NCI-H2107 (cell line): ENCODE data around the gene PTGR1.
"Not testable (repeated sequence)": the region's sequence is repeated elsewhere in the genome, so short reads cannot be mapped to it uniquely, and the experiment has no call there.

ENCODE experiments used
- DNase-seq: peaks from one replicate; lab custom pipeline; 2025; lab: John Stamatoyannopoulos, UW

The PTGR1 gene

DNA sequence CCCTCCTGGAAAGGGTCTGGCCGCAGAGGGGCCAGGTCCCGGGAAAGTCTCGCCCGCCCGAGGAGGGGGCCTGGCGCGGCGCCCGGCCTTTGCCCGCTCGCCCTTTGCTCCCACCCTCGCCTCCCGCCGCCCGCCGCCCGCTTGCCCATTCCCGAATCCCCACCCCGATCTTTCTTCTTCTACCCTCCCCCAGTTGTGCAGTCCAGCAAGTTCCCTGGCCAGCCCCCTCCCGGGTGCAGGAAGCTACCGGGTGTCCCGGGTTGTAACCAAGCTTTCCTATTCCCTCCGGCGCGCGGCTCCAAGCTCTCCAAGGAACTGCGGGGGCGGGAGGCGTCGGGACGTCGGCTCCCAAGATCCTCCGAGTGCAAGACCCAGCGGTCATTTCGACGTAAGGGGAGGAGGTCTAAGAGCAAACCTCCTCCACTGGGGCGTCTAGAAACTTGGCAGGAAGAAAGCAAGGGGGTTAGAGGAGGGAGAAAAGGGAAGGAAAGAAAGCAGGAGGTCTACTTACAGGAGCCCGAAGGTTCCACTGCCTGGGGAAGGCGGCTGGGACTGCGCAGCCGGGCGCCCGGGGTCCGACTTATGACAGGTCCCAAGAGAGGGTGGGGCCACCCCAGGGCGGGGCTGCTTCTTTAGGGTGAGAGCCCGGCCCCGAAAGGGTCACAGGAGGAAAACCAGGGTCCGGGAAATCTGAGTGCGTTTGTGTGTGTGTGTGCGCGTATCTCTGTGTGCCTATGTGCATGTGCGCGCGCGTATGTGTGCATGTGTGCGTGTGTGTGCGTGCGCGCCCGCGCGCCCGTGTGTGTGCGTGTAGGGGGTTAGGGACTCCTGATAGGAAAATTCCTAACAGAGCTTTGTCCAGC lies at the start of gene PTGR1:
Gene PTGR1 (minus strand): TSS at position 556 of the 863 bp plus-strand sequence. CDS start 2,225 bp downstream, outside the sequence.
- no peak for DNase-seq

DNA sequence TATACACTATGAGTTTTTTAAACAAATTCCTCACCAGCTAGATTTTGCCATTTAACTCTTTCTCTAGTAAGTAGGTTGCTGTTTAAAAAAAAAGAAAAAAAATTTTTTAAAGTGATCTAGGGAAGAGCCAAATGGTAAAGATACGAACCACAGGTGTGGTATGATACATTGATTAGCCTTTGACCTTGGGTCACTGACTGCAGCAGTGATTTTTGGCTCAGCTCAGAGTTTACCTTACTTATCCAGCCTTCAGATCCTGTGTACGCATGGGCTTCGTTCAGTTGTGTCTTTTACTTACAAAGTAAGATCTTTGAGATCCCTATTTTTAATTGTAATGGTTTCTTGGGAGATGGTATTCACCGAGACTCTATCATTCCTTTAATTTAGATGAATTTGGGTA lies 49.6 kb upstream of the PTGR1 start:
- DNase-seq, result no peak

DNA sequence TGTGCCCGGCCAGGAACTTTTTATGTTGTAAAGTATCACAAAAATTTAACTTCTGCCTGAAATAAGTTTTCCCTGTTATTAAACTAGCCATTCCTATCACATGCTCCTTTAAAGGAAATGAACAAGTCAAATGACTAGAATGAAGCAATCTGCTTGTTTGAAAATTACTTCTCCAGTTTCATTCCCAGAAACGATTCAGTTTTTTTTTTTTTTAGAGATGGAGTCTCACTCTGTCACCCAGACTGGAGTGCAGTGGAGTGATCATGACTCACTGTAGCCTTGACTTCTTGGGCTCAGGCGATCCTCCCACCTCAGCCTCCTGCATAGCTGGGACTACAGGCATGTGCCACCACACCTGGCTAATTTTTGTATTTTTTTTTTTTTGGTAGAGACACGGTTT lies 48.6 kb upstream of the PTGR1 start:
- no peak for DNase-seq

DNA sequence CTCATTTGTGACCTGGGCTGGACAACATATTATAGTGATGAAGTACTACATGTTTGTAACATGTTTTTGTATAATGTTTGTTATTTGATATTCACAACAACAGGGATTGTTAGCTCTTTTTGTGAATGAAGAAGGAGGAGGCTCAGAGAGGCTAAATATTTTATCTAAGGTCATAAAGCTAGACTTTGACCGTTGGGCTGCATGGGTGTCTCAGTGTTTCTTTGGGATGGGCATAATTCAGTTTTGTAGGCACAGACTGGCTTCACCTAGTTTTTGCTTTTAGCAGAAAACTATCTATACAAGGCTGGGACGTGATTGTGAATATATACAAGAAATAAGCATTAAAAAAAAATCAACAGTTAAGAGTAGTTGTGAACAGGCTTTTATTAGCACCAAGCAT lies 47.0 kb upstream of the PTGR1 start:
- DNase-seq, result no peak

DNA sequence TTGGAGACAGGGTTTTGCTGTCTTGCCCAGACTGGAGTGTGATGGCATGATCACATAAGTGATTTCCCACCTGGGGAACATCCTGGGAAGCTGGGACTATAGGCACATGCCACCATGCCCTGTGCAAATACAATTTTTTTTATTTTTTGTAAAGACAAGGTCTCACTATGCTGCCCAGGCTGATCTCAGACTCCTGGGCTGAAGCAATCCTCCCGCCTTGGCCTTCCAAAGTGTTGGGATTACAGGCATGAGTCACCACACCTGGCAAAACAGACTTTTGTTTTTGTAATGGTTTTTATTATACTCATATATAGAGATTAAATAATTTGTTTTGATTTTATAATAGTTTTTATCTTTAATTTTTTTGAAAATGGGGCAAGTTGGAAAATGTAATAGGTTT lies 46.4 kb upstream of the PTGR1 start:
- no peak for DNase-seq

DNA sequence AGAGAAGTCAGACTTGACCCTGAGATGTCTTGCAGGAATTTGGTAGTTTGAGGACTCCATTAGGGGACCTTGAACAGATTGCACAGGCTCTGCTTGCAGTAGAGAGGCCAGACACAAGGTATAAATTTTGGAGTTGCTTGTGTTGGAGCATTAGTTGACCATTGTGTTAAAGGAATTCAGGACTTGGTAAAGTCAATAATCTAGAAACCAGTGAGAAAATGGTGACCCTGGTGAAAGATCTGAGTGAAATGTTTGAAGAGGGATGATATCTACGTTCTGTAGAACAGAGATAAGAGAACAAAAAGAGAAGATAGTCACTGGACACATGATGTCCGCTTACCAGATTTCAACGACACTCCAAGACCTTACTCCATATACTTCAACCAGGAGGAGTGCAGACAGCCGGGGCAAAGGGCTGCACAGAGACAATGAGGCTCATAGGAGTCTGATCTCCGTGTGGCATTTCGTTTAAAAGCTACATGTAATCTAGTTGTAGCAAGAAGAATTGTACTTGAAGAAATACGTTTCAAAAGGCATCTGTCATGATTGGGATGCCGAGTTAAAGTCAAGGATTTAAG lies 44.8 kb upstream of the PTGR1 start:
- DNase-seq, result no peak

DNA sequence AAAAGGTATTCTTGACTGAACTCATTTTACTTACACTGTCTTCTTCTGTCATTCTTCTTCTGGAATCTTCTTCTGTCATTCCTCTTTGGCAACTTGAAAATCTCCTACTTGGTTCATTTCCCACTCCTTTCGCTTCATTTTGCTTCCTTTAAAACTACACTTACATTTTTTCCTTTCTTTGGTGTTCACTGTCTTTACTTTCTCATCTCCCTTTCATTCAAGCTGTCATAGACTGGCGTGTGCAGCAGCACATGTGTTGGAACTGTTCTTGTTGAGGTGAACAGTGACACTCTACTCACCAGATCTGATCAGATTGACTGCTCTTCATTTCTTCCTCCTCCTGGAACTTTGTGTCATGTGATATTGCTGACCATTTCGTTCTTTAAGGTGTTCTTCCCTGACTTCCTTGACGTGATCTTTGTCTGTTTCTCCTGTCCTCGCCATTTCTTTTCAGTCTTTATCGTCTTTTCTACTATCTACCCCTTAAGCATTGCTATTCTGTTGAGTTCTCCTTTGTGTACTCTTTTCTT lies 38.0 kb upstream of the PTGR1 start:
- no peak for DNase-seq

DNA sequence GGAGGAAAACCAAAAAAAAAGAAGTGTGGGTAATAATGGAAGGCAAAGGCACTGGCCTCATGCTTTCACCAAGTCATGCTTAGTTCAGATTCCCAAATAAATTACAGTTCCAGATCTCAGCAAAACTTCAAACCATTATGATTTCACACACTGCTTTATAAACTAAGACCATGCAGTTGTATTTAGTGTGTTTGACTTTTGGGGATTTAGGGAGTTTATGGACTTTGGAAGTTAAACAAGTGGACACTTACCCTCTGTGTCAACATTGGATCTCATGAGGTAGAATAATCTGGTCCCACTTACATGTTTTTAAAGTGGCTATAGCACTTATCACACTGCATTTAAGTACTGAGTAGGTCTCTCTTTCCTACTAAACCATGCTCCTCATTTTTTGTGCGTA lies 35.4 kb upstream of the PTGR1 start:
- DNase-seq, result no peak

DNA sequence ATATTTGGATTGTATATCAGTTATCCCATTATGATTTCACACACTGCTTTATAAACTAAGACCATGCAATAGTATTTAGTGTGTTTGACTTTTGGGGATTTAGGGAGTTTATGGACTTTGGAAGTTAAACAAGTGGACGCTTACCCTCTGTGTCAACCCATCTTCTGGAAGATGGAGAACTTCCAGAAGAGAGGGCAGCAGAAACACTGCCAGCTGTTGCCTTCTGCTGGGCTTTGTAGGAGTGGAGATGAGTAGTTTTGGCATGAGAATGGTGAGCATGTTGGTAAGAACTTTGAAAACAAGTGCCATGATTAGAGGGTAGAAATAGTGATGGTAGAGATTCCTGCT lies 33.9 kb upstream of the PTGR1 start:
- no peak for DNase-seq

DNA sequence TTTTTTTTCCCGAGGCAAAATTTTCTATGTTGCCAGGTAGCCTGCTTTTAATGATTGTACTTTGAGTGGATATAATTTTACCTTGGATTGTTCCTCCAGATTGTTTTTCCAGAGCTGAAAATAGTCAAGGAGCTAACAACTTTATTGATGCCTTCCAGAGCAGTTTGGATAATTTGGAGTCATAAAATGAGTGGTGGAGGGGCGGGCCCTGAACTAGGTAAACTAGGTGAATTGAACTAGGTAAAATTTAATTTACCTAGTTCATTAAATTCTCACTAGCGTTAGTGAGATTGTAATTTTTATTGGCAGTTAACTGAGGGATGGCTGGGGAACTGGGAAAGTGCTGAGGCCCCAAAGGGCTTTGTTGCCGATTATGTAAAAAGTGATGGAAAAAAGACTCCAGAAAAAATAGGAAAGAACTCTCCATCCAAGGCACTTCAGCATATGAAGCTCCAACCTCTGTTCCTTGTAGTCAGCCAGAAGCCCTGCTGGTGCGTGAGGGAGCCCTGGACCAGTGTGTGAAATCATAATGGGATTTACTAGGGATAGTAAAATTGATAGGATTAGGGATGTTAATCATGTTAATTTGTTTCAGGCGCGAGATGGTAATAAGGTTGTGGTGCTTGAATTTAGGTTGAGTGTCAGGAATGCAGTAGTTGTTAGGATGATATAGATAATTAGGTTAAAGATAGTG lies 33.4 kb upstream of the PTGR1 start:
- DNase-seq, result no peak

DNA sequence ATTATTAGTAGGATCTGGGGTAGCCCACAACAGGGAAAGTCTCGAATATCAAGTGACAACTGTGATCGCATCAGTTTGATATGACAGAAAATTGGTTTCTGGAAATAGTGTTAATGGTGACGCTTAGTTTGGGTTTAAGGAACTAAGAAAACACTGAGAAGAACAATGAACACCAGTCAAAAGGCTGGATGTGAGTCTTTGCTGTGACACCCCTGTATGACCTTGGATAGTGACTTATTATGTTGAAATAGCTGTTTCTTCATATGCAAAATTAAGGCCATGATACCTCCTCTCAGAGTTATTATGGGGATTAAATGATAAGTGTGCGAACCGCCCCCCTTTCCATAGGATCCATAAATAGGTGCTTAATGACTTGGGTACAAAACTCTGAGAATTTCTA lies 32.6 kb upstream of the PTGR1 start:
- DNase-seq, result no peak

DNA sequence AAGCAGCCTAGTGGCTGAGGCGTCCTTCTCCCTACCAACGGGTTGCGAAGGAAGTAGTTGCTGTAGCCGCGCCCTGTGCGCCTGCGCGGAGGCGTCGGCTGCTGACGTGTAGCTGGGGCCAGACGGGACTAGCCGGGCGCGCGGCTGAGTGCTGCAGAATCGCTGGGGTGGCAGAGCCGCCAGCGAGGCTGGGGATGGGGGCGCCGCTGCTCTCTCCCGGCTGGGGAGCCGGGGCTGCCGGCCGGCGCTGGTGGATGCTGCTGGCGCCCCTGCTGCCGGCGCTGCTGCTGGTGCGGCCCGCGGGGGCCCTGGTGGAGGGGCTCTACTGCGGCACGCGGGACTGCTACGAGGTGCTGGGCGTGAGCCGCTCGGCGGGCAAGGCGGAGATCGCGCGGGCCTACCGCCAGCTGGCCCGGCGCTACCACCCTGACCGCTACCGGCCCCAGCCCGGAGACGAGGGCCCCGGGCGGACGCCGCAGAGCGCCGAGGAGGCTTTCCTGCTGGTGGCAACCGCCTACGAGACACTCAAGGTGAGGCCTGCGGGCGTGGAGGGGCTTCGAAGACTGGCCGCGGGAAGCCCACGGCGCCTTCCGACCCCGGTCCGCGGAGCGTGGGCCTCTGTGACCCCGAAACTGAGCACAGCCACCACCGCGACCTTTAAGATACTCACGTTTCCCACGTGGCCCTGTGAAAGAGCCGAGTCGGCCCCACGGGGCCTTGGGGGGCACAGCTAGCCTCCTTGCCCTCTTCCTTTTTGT lies 31.9 kb upstream of the PTGR1 start, which contains the start of gene DNAJC25:
Gene DNAJC25 (plus strand): TSS at position 121 of the 758 bp plus-strand sequence. CDS start 74 bp downstream, at position 195.
- peak; percentile 86 for DNase-seq

DNA sequence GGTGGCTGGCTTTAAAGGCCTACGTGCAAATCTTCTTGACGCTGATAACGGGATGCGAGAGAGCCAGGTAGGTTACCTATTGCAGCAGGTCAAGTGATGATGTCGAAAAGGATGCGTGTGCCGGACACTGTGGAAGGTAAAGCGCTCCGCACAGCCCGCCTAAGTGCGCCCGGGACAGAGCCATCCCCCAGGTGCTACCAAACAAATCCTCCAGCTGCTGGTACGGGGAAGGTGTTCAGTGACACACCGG lies 31.4 kb upstream of the PTGR1 start:
- no peak for DNase-seq

DNA sequence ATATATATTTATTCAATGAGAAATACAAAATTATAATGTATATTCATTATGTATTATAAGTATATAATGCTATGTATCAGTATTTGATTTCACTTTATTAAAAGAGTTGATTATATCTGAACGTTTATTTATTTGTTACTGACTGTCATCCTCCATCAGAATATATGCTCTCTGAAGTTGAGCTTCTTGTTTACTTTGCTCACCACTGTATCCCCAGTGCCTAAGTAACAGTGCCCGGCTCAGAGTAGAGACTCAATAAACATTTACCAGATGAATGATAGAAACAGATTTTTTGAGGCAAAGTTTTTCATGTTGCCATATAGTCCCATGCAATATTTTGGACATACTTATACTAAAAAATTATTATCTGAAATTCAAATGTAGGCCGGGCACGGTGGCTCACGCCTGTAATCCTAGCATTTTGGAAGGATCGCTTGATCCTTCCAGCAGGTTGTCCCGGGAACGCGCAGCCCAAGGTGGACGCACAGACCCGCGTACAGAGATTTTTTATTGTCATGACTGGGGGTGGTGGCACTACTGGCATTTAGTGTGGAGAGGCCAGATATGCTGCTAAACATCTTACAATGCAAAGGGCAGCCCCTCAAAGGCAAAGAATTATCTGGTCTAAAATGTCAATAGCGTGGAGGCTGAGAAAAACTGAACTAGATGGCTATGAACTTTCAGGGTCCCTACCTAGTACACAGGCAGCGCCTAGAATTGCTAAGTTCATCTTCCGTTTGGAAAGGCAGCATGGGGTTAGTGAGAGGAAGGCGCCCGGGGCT lies 30.9 kb upstream of the PTGR1 start:
- no peak for DNase-seq

DNA sequence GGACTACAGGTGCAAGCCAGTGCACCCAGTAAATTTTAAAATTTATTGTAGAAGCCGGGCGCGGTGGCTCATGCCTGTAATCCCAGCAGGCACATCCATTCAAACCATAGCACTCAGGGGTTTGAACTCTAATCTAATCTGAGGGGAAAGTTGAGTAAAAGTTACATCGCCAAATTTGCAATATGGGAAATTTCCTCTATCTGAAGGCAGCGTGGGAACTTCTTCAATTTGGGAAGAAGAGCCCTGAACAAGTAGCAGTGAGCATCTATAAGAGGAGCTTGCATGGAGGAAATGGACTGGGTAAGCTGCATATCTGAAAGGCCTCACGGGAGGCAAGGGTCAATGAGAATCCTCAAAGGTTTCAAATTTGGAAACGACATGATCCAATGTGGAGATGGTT lies 29.0 kb upstream of the PTGR1 start:
- no peak for DNase-seq

DNA sequence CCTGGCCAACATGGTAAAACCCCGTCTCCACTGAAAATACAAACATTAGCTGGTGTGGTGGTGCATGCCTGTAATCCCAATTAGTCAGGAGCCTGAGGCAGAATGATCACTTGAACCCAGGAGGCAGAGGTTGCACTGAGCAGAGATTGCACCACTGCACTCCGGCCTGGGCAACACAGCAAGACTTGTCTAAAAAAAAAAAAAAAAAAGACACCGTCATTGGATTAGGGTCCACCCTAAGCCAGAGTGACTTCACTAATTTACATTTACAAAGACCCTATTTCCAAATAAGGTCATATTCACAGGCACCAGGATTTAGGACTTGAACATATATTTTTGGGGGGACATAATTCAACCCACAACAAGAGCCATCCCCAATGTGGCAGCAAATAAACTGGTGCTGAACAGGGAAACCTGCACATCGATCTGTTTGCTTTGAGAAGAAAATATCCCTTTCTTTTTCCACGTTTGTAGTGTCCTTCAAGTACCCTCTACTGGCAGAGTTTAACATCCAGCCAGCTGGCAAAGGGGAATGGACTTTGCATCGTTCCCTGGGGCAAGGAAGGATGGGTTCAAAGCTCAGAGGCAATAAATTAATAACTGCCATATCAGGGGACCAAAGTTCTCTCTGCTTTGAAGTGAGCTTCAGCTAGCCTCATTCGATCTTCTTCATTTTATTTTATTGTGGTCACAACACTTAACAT lies 28.0 kb upstream of the PTGR1 start:
- no peak for DNase-seq

DNA sequence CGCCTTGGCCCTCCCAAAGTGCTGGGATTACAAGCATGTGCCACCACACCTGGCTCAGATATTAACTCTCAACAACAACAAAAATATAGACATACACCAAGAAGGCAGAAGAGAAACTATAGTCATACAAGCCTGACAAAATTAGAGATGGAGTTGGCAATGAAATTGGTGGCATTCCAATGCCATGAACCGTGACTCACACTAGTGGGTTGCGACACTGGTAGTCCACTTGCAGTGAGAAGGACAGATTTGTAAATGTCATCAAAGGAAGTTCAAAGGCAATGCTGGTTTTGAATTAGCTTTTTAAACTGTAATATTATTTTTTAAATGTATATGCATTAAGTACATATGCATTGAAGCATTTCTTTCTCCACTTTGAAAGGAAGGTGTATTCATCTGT lies 23.2 kb upstream of the PTGR1 start:
- no peak for DNase-seq

DNA sequence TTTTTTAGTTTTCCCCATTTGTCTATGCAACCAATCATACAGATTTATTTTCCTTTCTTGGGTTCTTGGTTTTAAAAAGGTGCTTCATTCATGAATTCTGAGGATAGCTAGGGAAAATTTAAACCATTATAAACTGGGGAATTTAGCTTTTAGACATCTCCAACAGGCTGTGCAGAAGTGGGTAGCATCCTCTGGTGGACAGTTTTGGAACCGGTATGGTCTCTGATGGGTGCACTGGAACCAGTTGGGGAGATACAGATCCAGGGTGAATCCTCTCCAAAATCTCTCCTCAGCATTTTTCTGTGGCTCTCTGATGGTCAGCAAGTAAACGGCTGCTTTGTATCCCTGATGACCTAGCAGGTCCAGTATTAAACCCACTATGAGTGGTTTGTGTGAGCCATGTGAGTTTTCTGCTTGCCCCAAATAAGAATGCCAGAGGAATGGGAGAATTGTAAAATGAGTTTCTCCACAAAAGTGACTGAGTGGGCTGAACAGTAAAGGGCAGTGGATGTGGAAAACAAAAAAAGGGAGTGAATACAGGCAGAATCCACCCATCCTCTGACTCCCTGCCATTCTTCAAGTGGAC lies 22.5 kb upstream of the PTGR1 start:
- DNase-seq, result no peak

DNA sequence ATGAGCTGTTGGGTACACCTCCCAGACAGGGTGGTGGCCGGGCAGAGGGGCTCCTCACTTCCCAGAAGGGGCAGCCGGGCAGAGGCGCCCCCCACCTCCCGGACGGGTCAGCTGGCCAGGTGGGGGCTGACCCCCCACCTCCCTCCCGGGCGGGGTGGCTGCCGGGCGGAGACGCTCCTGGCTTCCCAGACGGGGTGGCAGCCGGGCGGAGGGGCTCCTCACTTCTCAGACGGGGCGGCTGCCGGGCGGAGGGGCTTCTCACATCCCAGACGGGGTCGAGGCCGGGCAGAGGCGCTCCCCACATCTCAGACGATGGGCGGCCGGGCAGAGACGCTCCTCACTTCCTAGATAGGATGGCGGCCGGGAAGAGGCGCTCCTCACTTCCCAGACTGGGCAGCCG lies 17.9 kb upstream of the PTGR1 start:
- DNase-seq, result not testable (repeated sequence)

DNA sequence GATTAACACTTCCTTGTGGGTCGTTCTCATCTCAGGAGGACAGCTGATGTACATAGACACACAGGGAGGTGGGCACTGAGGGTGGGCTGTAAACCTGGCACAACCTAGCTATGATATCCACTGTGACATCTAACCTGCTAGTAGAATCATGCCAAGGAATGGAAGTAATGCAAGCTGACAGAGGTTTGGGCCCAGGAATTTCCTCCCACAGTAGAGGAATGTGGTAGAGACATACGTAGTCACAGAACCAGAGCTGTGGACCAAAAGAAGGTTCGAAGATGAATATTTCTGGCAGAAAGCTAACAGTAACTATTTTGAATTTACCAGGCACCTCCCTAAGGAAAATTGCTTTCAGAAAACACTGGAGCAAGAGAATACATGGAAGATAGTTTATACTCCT lies 16.5 kb upstream of the PTGR1 start:
- no peak for DNase-seq
